H9 (cell line): Measurements from ENCODE around the gene NADSYN1. TPM values are rescaled to one million over a fixed set of nuclear protein-coding genes. Genes with fewer than 3 reads are reported as not detected.

Experiments used
- DNase-seq: peaks from one replicate; pipeline ENCODE4 v3.0.0-alpha.2; 2017
- H2AFZ ChIP-seq: one replicate; pipeline ENCODE4 v1.6.1; 2013; ENCODE audit warnings: mild to moderate bottlenecking, low read length, control low read depth, moderate library complexity
- H2AK5ac ChIP-seq: 2 replicates; pipeline ENCODE4 v1.6.1; 2013; ENCODE audit warnings: low read length, control low read depth, mixed read lengths; ENCODE audit not compliant: insufficient read length
- H2BK120ac ChIP-seq: one replicate; pipeline ENCODE4 v1.6.1; 2013; ENCODE audit warnings: low read depth, mild to moderate bottlenecking, low read length, control low read depth, inconsistent platforms; ENCODE audit not compliant: poor library complexity, severe bottlenecking
- H2BK12ac ChIP-seq: 2 replicates; pipeline ENCODE4 v1.6.1; 2013; ENCODE audit warnings: low read length, control low read depth, mixed read lengths, low read depth; ENCODE audit not compliant: insufficient read length
- H2BK15ac ChIP-seq: 2 replicates; pipeline ENCODE4 v1.6.1; 2013; ENCODE audit warnings: low read depth, low read length, control low read depth
- H2BK20ac ChIP-seq: one replicate; pipeline ENCODE4 v1.6.1; 2013; ENCODE audit warnings: low read depth, mild to moderate bottlenecking, low read length, control low read depth, inconsistent platforms; ENCODE audit not compliant: poor library complexity, severe bottlenecking
- H2BK5ac ChIP-seq: 2 replicates; pipeline ENCODE4 v1.6.1; 2013; ENCODE audit warnings: low read length, control low read depth, mixed read lengths; ENCODE audit not compliant: insufficient read length
- H3K14ac ChIP-seq: 2 replicates; pipeline ENCODE4 v1.6.1; 2013; ENCODE audit warnings: low read length, control low read depth; ENCODE audit not compliant: insufficient read depth
- H3K18ac ChIP-seq: 2 replicates; pipeline ENCODE4 v1.6.1; 2013; ENCODE audit warnings: low read depth, mild to moderate bottlenecking, mixed read lengths, low read length, control low read depth; ENCODE audit not compliant: insufficient read length
- H3K23ac ChIP-seq: 2 replicates; pipeline ENCODE4 v1.6.1; 2013; ENCODE audit warnings: low read length, control low read depth, mixed read lengths, low read depth; ENCODE audit not compliant: insufficient read length
- H3K23me2 ChIP-seq: 2 replicates; pipeline ENCODE4 v1.6.1; 2013; ENCODE audit warnings: low read depth, mild to moderate bottlenecking, mixed read lengths, low read length, control low read depth; ENCODE audit not compliant: insufficient read length, poor library complexity, severe bottlenecking
- H3K27ac ChIP-seq: 2 replicates; pipeline ENCODE4 v1.5.1; 2013; ENCODE audit warnings: low read length, control low read depth, mixed read lengths, low read depth; ENCODE audit not compliant: insufficient read length
- H3K27me3 ChIP-seq: 2 replicates; pipeline ENCODE4 v1.6.1; 2013; ENCODE audit warnings: low read length, control low read depth, inconsistent platforms; ENCODE audit not compliant: insufficient read depth
- H3K4ac ChIP-seq: 2 replicates; pipeline ENCODE4 v1.6.1; 2013; ENCODE audit warnings: low read depth, mild to moderate bottlenecking, control low read depth, inconsistent platforms, low read length, moderate library complexity
- H3K4me1 ChIP-seq: 2 replicates; pipeline ENCODE4 v1.6.1; 2013; ENCODE audit warnings: low read length, control low read depth, inconsistent platforms; ENCODE audit not compliant: insufficient read depth
- H3K4me2 ChIP-seq: 2 replicates; pipeline ENCODE4 v1.6.1; 2013; ENCODE audit warnings: low read length, control low read depth, mixed read lengths; ENCODE audit not compliant: insufficient read length, insufficient read depth
- H3K56ac ChIP-seq: 2 replicates; pipeline ENCODE4 v1.6.1; 2013; ENCODE audit warnings: low read depth, mild to moderate bottlenecking, mixed read lengths, low read length, control low read depth; ENCODE audit not compliant: insufficient read length
- H3K79me1 ChIP-seq: 2 replicates; pipeline ENCODE4 v1.6.1; 2013; ENCODE audit warnings: low read depth, mild to moderate bottlenecking, moderate library complexity, low read length, control low read depth, inconsistent platforms; ENCODE audit not compliant: insufficient read depth, poor library complexity, severe bottlenecking
- H3K79me2 ChIP-seq: 2 replicates; pipeline ENCODE4 v1.6.1; 2013; ENCODE audit warnings: low read length, control low read depth, inconsistent platforms; ENCODE audit not compliant: insufficient read depth
- H3K9ac ChIP-seq: 2 replicates; pipeline ENCODE4 v1.6.1; 2013; ENCODE audit warnings: low read length, control low read depth, mixed read lengths; ENCODE audit not compliant: insufficient read length; ENCODE audit errors: extremely low read depth
- H3K9me3 ChIP-seq: one replicate; pipeline ENCODE4 v1.6.1; 2013; ENCODE audit warnings: low read depth, low read length, inconsistent platforms; ENCODE audit not compliant: control insufficient read depth
- H3T11ph ChIP-seq: one replicate; pipeline ENCODE4 v1.6.1; 2013; ENCODE audit warnings: mild to moderate bottlenecking, low read length, control low read depth, inconsistent platforms
- H4K20me1 ChIP-seq: one replicate; pipeline ENCODE4 v1.6.1; 2013; ENCODE audit not compliant: control insufficient read depth, insufficient read length, insufficient read depth
- H4K5ac ChIP-seq: 2 replicates; pipeline ENCODE4 v1.6.1; 2013; ENCODE audit warnings: low read depth, mild to moderate bottlenecking, mixed read lengths, low read length, control low read depth; ENCODE audit not compliant: insufficient read length
- H4K8ac ChIP-seq: replicated peaks from 2 replicates; pipeline ENCODE4 v1.6.1; 2013; ENCODE audit warnings: low read length, control low read depth, mixed read lengths, low read depth; ENCODE audit not compliant: insufficient read length
- H4K91ac ChIP-seq: 2 replicates; pipeline ENCODE4 v1.6.1; 2013; ENCODE audit warnings: low read depth, mild to moderate bottlenecking, moderate library complexity, mixed read lengths, low read length, control low read depth; ENCODE audit not compliant: insufficient read length
- H3K27ac Mint-ChIP-seq, 3 experiments: 2 replicates in 2 of 3; 3 replicates in 1 of 3; pipeline ENCODE4 v1.8.0; 2020 to 2021; ENCODE audit warnings: mixed read lengths in 3 of 3, mild to moderate bottlenecking in 1 of 3, moderate library complexity in 1 of 3
- H3K27me3 Mint-ChIP-seq: 2 replicates; pipeline ENCODE4 v1.8.0; 2021; ENCODE audit warnings: low read depth, mild to moderate bottlenecking, moderate library complexity, mixed read lengths
- H3K36me3 Mint-ChIP-seq, 3 experiments: 2 replicates in 2 of 3; 3 replicates in 1 of 3; pipeline ENCODE4 v1.8.0; 2020 to 2021; ENCODE audit warnings: low read depth in 3 of 3, mixed read lengths in 3 of 3; ENCODE audit not compliant: insufficient read depth in 1 of 3
- H3K4me1 Mint-ChIP-seq, 2 experiments: 2 replicates each; pipeline ENCODE4 v1.8.0; 2020; ENCODE audit warnings: mixed read lengths in 2 of 2
- H3K4me3 Mint-ChIP-seq, 2 experiments: 2 replicates in 1 of 2; 3 replicates in 1 of 2; pipeline ENCODE4 v1.8.0; 2020 to 2021; ENCODE audit warnings: mild to moderate bottlenecking in 2 of 2, mixed read lengths in 2 of 2, moderate library complexity in 1 of 2
- H3K9me3 Mint-ChIP-seq, 2 experiments: 2 replicates in 1 of 2; 3 replicates in 1 of 2; pipeline ENCODE4 v1.8.0; 2020; ENCODE audit warnings: mild to moderate bottlenecking in 2 of 2, mixed read lengths in 2 of 2, moderate library complexity in 1 of 2
- WGBS: extraction: QIAGEN DNeasy Blood & Tissue Kit; methylation state at CpG from one replicate; pipeline ENCODE4 v1.1.7; 2013; ENCODE audit warnings: missing lambda C conversion rate, low lambda C conversion rate, mixed read lengths; ENCODE audit not compliant: insufficient read length; ENCODE audit errors: extremely low coverage; 5-methylcytosine and 5-hydroxymethylcytosine counted together
- total RNA-seq: library from RNA; stranded (reverse); gene quantifications from 2 replicates; pipeline ENCODE4 v1.2.1, GENCODE V29; 2021
- TF ChIP-seq, protein P1 (sequence below): fragments of 200-600 bp; sonication (generic); conservative IDR thresholded peaks from 3 replicates; pipeline ENCODE4 v1.8.0; 2021; ENCODE audit warnings: antibody characterized with exemption, mild to moderate bottlenecking

The NADSYN1 gene
- total RNA-seq, 1 experiment from 2014 or later = 44.2 TPM

DNA sequence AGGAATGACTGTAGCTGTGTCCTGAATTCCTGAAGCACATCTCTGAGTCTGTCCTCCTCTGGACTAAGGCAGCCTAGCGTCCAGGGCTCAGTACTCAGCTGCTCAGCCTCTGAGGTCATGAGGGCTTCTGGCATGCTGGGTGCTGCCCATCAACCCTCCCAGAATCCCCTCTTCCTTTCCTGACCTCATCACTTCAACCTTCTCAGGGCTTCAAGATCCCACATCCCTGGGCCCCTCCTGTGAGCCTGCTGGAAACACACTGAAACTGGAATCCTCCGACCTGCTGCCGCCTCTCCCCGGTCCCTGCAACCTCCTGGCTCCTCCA lies 85.6 kb downstream of the NADSYN1 start:
- Histone ChIP-seq H3K27ac (no peak overlapping the region), H2BK12ac (no peak overlapping the region), H3K23ac (no peak overlapping the region), H3K18ac (no peak overlapping the region), H4K8ac (no peak overlapping the region), H3K4me2 (no peak overlapping the region), H2BK120ac (no peak overlapping the region), H3K14ac (no peak overlapping the region), H4K91ac (no peak overlapping the region), H3K9me3 (no peaks in the 10 kb centered on the region), H4K5ac (no peak overlapping the region), H3K79me2 (no peaks in the 10 kb centered on the region), H3K9ac (no peak overlapping the region), H2AK5ac (no peak overlapping the region), H3T11ph (no peak overlapping the region), H2BK20ac (no peak overlapping the region), H4K20me1 (no peaks in the 10 kb centered on the region), H3K23me2 (no peaks in the 10 kb centered on the region), H3K56ac (no peak overlapping the region), H3K27me3 (no peaks in the 10 kb centered on the region), H3K4ac (no peak overlapping the region), H2AFZ (no peak overlapping the region), H2BK5ac (no peak overlapping the region), H3K4me1 (no peaks in the 10 kb centered on the region), H2BK15ac (no peak overlapping the region), H3K79me1 (no peaks in the 10 kb centered on the region)
- H3K4me3 Mint-ChIP-seq = no peak overlapping the region
- TF ChIP-seq, protein P1, sequence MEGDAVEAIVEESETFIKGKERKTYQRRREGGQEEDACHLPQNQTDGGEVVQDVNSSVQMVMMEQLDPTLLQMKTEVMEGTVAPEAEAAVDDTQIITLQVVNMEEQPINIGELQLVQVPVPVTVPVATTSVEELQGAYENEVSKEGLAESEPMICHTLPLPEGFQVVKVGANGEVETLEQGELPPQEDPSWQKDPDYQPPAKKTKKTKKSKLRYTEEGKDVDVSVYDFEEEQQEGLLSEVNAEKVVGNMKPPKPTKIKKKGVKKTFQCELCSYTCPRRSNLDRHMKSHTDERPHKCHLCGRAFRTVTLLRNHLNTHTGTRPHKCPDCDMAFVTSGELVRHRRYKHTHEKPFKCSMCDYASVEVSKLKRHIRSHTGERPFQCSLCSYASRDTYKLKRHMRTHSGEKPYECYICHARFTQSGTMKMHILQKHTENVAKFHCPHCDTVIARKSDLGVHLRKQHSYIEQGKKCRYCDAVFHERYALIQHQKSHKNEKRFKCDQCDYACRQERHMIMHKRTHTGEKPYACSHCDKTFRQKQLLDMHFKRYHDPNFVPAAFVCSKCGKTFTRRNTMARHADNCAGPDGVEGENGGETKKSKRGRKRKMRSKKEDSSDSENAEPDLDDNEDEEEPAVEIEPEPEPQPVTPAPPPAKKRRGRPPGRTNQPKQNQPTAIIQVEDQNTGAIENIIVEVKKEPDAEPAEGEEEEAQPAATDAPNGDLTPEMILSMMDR = no peak
- no peak for DNase-seq
- peaks cover 5 to 12% (median 6%) of the 10 kb centered on the region in 3 experiments; a peak in 6 of 7 replicates for H3K36me3 Mint-ChIP-seq
- 0 out of 7 replicates have a peak overlapping the region, but pooled peaks of 1 of the 3 experiments have one; percentile 74 for H3K27ac Mint-ChIP-seq
- H3K9me3 Mint-ChIP-seq = peaks cover 6 to 7% of the 10 kb centered on the region in 2 experiments
- no CpG with 5 or more reads among the region's 4 CpGs for WGBS
- peaks cover 16% of the 10 kb centered on the region for H3K27me3 Mint-ChIP-seq
- H3K4me1 Mint-ChIP-seq = peaks cover 7 to 9% of the 10 kb centered on the region in 2 experiments
